Gastroesophageal sphincter (tissue), 3 donors: ENCODE results near the gene EEF1A2.

Experiments
- CTCF ChIP-seq, 4 experiments: fragments of 200-600 bp in 2 of 4; fragments of 450-650 bp in 2 of 4; sonication (generic) in 1 of 4; IDR thresholded peaks; one replicate each; pipeline ENCODE4 v1.5.1; 2017 to 2019; ENCODE audit warnings: antibody characterized with exemption in 4 of 4, mild to moderate bottlenecking in 2 of 4, moderate library complexity in 2 of 4
- EP300 ChIP-seq: sonication (generic); formaldehyde crosslinking; IDR thresholded peaks from one replicate; pipeline ENCODE4 v1.6.1; 2017; ENCODE audit warnings: antibody characterized with exemption, mild to moderate bottlenecking
- POLR2A ChIP-seq, 2 donors: fragments of 450-650 bp; IDR thresholded peaks; one replicate each; pipeline ENCODE4 v1.6.1; 2017; ENCODE audit warnings: antibody characterized with exemption in 2 of 2, mild to moderate bottlenecking in 2 of 2, moderate library complexity in 1 of 2
- POLR2AphosphoS5 ChIP-seq: sonication (generic); formaldehyde crosslinking; IDR thresholded peaks from one replicate; pipeline ENCODE4 v1.6.1; 2017; ENCODE audit warnings: antibody characterized with exemption

- no peak for TF ChIP-seq POLR2A (IDR thresholded peaks at IDR 0.05)
- TF ChIP-seq POLR2AphosphoS5, result no peak
- TF ChIP-seq CTCF (IDR thresholded peaks at IDR 0.05), result no peak
- TF ChIP-seq EP300, result no peak
Measured at GRCh38 chr20:63525971-63526370, 27.1 kb upstream of the EEF1A2 start.
